GM20431 (cell line): ENCODE results near the gene THADA.
"Not testable (repeated sequence)": the region's sequence is repeated elsewhere in the genome, so short reads cannot be mapped to it uniquely, and the experiment has no call there.

Experiments
- in situ Hi-C: fragments of 300-500 bp; cut with MseI, MboI; formaldehyde crosslinking; loops from one replicate; pipeline ENCODE4 v1.15.0; 2020; ENCODE audit warnings: low sequenced_read_pairs; ENCODE audit not compliant: unreplicated experiment

THADA gene

GRCh38 chr2:43317680-43318079 is 278.2 kb downstream of the THADA start:
- in situ Hi-C loops = no loop called here

- in situ Hi-C loops = no loop called here
Measured at GRCh38 chr2:43317194-43317593, 278.6 kb downstream of the THADA start.

GRCh38 chr2:43315482-43315881 is 280.4 kb downstream of the THADA start:
- in situ Hi-C loops = no loop called here

GRCh38 chr2:43314299-43314927 is 281.4 kb downstream of the THADA start:
- in situ Hi-C loops = no loop called here

GRCh38 chr2:43313642-43314017 is 282.2 kb downstream of the THADA start:
- in situ Hi-C loops = no loop called here

- in situ Hi-C loops = no loop called here
Measured at GRCh38 chr2:43312755-43313641, 282.8 kb downstream of the THADA start.

GRCh38 chr2:43311276-43311675 is 284.6 kb downstream of the THADA start:
- in situ Hi-C loops = no loop called here

GRCh38 chr2:43309935-43310334 is 285.9 kb downstream of the THADA start:
- in situ Hi-C loops = no loop called here

GRCh38 chr2:43307973-43308372 is 287.9 kb downstream of the THADA start:
- in situ Hi-C loops = no loop called here

- in situ Hi-C loops = no loop called here
Measured at GRCh38 chr2:43307046-43307445, 288.8 kb downstream of the THADA start.

- in situ Hi-C loops = no loop called here
Measured at GRCh38 chr2:43306197-43306596, 289.6 kb downstream of the THADA start.

GRCh38 chr2:43305517-43305916 is 290.3 kb downstream of the THADA start:
- in situ Hi-C loops = no loop called here

- in situ Hi-C loops = no loop called here
Measured at GRCh38 chr2:43305012-43305411, 290.8 kb downstream of the THADA start.

- in situ Hi-C loops = no loop called here
Measured at GRCh38 chr2:43303889-43304288, 291.9 kb downstream of the THADA start.

- in situ Hi-C loops = no loop called here
Measured at GRCh38 chr2:43302961-43303494, 292.8 kb downstream of the THADA start.

GRCh38 chr2:43302182-43302960 is 293.5 kb downstream of the THADA start:
- in situ Hi-C loops = no loop called here

- in situ Hi-C loops = no loop called here
Measured at GRCh38 chr2:43300781-43301583, 294.9 kb downstream of the THADA start.

- in situ Hi-C loops = no loop called here
Measured at GRCh38 chr2:43300222-43300621, 295.6 kb downstream of the THADA start.

GRCh38 chr2:43298500-43298899 is 297.3 kb downstream of the THADA start:
- in situ Hi-C loops = no loop called here

- in situ Hi-C loops = not testable (repeated sequence)
Measured at GRCh38 chr2:43297740-43298139, 298.1 kb downstream of the THADA start.
